Loucy (cell line): ENCODE data around the gene RARRES2.

Source experiments
- EZH2phosphoT487 ChIP-seq: fragments of 200-600 bp; IDR thresholded peaks from 2 replicates; pipeline ENCODE4 v1.6.1; 2018; ENCODE audit warnings: antibody characterized with exemption, mild to moderate bottlenecking, moderate library complexity, borderline replicate concordance
- TF ChIP-seq, protein P1 (sequence below): fragments of 200-600 bp; sonication (generic); conservative IDR thresholded peaks from 2 replicates; pipeline ENCODE4 v1.5.1; 2014; ENCODE audit warnings: mild to moderate bottlenecking, antibody characterized with exemption, low read length

DNA sequence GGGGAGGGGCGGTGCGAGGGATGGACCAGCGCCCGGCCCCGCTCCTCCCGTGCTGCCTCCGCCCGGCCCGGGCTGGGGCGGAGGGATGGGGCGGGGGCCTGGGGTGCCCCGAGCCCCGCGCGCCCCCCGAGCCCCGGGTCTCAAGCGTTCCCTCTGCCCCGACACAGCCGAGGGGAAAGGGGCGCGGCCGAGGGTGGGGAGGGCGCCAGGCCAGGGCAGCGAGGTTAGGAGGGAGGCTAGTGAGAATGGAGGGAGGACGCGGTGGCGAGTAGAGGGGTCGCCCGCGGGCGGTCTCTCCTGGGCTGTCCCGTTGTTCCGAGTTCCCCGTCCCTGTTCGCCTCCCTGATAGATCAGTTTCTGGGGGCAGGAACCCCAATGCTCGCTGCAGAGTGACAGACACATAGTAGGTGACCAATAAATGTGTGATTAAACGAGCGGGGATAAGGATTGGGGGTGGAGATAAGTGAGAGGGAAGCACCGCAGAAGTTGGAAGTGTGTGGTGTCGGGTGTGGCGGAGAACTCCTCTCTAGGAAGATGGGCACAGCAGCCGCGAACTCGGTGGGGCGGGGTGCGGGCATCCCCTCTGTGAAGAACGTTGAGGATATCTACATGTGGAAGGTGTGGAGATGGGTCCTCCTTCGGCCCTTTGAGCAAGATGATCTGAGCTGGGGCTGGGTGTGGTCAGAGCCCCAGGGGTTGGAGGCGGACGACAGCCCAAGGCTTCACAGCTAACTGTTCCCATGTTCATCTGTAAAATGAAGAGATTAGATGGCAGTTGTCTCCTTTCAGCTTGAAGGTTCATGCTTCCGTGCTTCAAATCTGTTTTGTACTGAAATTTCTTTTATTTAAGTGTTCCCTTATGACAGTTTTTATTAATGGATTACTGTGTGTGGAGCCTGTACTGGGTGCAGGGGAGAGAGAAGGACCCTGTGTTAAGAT lies 38.3 kb upstream of the RARRES2 start:
- TF ChIP-seq, protein P1, sequence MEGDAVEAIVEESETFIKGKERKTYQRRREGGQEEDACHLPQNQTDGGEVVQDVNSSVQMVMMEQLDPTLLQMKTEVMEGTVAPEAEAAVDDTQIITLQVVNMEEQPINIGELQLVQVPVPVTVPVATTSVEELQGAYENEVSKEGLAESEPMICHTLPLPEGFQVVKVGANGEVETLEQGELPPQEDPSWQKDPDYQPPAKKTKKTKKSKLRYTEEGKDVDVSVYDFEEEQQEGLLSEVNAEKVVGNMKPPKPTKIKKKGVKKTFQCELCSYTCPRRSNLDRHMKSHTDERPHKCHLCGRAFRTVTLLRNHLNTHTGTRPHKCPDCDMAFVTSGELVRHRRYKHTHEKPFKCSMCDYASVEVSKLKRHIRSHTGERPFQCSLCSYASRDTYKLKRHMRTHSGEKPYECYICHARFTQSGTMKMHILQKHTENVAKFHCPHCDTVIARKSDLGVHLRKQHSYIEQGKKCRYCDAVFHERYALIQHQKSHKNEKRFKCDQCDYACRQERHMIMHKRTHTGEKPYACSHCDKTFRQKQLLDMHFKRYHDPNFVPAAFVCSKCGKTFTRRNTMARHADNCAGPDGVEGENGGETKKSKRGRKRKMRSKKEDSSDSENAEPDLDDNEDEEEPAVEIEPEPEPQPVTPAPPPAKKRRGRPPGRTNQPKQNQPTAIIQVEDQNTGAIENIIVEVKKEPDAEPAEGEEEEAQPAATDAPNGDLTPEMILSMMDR, result no peak
- TF ChIP-seq EZH2phosphoT487, result no peak
